Measurements from ENCODE around the gene PCDHGB4.
A peak's percentile ranks its signal among the peaks of the same experiment; 100 is the strongest.
"Not testable (repeated sequence)": the region's sequence is repeated elsewhere in the genome, so short reads cannot be mapped to it uniquely, and the experiment has no call there.

PCDHGB4 gene

DNA sequence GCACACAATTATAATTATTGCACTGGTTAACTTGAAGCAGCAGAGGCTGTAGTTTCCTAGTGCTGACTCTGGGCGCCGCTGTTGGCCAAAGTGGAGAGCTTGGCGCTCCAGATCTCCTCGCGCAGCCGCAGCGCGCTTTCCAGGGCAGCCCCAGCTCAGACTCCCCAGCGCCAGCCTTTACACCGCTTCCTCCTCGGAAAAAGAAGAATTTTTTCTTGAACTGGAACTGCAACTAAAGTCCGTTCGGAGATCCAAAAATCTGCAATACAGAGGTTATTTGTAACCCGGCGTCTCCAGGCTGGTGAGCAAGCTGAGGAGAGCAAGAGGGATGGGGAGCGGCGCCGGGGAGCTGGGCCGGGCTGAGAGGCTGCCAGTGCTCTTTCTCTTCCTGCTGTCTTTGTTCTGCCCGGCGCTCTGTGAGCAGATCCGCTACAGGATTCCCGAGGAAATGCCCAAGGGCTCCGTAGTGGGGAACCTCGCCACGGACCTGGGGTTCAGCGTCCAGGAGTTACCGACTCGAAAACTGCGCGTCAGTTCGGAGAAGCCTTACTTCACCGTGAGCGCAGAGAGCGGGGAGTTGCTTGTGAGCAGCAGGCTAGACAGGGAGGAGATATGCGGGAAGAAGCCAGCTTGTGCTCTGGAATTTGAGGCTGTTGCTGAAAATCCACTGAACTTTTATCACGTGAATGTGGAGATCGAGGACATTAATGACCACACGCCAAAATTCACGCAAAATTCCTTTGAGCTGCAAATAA, at the start of gene PCDHGB4:
Gene PCDHGB4, plus strand, starts transcription at position 142 of the 755 bp plus-strand sequence. Its CDS starts 187 bp downstream, at position 329.
- DNase-seq = not testable (repeated sequence)

DNA sequence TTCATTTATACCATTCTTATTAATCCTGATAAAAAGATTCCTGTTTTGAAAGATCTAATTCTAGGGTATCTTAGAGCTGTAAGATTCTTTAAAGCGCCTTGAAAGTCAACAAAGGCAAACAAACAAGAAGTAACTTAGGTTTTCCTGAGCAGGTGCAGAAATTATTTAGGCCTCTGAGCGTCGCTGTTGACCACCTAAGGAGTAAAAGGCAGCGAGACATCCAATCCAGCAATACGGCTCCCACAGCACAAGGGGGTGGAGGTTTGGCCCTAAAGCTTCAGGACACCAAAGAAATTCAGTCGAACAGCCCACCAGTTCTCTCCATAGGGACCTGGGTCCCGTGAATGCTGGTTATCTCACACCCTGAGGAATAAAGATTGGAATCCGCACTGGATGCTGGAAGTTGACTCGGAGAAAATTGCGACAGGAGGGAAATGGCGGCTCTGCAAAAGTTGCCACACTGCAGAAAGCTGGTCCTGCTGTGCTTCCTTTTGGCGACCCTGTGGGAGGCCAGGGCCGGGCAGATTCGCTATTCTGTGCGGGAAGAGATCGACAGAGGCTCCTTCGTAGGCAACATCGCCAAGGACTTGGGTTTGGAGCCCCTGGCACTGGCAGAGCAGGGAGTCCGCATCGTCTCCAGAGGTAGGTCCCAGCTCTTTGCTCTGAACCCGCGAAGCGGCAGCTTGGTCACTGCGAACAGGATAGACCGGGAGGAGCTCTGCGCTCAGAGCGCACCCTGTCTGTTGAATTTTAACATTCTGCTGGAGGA, 48.8 kb upstream of the PCDHGB4 start, which contains the start of gene PCDHGA2:
Gene PCDHGA2, plus strand, starts transcription at position 223 of the 769 bp plus-strand sequence.
- no peak for DNase-seq

DNA sequence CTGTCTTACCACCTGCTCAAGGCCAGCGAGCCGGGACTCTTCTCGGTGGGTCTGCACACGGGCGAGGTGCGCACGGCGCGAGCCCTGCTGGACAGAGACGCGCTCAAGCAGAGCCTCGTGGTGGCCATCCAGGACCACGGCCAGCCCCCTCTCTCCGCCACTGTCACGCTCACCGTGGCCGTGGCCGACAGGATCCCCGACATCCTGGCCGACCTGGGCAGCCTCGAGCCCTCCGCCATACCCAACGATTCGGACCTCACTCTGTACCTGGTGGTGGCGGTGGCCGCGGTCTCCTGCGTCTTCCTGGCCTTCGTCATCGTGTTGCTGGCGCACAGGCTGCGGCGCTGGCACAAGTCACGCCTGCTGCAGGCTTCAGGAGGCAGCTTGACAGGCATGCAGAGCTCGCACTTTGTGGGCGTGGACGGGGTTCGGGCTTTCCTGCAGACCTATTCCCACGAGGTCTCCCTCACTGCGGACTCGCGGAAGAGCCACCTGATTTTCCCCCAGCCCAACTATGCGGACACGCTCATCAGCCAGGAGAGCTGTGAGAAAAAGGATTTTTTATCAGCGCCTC, 46.6 kb upstream of the PCDHGB4 start:
- not testable (repeated sequence) for DNase-seq

DNA sequence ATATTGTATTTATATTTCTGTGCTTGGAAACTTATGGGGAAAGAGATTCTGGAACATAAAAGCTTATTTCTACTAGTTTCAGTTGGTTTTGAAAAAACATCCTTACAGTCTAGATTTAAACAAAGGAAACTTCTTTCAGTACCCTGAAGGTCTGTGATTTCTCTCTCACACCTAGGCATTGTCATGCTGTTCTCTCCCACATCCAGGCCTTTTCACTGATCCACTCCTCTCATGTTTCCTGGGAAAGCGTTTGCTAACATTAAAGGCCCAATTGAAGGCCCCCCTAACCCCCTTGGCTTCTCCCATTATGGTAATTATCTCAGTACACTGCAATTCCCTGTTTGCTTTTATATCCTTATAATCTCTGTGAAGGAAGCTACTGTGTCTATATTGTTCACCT, 44.7 kb upstream of the PCDHGB4 start:
- DNase-seq = no peak

- DNase-seq = no peak
These were observed 44.1 kb upstream of the PCDHGB4 start, which contains the start of gene PCDHGA3 for GRCh38 chr5:141343242-141343952. Gene PCDHGA3 (plus strand): TSS chr5:141343829. CDS start chr5:141344034, 205 bp downstream.

DNA sequence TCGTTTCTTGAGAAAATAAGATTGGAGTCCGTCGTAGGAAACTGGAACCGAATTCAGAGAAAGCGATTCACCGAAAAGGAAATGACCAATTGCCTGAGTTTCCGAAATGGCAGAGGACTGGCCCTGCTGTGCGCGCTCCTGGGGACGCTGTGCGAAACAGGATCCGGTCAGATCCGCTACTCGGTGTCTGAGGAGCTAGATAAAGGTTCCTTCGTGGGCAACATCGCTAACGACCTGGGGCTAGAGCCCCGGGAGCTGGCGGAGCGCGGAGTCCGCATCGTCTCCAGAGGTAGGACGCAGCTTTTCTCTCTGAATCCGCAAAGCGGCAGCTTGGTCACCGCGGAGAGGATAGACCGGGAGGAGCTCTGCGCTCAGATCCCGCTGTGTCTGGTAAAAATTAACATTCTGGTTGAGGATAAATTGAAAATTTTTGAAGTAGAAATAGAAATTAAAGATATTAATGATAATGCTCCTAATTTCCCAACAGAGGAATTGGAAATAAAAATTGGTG, 43.5 kb upstream of the PCDHGB4 start:
- DNase-seq = no peak

GRCh38 chr5:141345327-141345726, 42.2 kb upstream of the PCDHGB4 start:
- no peak for DNase-seq

DNA sequence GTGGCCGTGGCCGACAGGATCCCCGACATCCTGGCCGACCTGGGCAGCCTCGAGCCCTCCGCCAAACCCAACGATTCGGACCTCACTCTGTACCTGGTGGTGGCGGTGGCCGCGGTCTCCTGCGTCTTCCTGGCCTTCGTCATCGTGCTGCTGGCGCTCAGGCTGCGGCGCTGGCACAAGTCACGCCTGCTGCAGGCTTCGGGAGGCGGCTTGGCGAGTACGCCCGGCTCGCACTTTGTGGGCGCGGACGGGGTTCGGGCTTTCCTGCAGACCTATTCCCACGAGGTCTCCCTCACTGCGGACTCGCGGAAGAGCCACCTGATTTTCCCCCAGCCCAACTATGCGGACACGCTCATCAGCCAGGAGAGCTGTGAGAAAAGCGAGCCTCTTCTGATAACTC, 41.5 kb upstream of the PCDHGB4 start:
- DNase-seq = not testable (repeated sequence)

DNA sequence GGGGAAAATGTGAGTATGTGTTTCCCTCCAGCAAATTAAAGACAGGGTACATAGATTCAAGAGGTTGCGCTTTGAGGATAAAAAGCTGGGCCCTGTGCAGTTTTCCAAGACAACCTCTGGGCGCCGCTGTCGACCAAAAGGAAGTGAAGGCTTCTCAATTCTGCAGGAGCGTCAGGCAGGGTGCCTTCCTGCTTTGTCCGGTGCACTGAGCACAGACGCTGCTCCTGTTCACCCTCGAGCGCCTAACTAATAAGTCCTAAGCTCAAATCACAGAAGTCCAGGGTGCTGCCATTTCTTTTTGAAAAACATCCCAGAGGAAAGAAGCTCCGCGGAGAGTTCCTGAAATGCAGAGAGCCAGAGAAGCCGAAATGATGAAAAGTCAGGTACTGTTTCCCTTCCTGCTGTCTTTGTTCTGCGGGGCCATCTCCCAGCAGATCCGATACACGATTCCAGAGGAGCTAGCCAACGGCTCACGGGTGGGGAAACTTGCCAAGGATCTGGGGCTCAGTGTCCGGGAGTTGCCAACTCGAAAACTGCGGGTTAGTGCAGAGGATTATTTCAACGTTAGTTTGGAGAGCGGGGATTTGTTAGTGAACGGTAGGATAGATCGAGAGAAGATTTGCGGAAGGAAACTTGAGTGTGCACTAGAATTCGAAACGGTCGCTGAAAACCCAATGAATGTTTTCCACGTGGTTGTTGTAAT, 37.4 kb upstream of the PCDHGB4 start, which contains the start of gene PCDHGB1:
Gene PCDHGB1, plus strand, starts transcription at position 183 of the 703 bp plus-strand sequence. Its CDS starts 162 bp downstream, at position 345.
- DNase-seq = no peak

- DNase-seq = no peak
These were observed 35.9 kb upstream of the PCDHGB4 start for GRCh38 chr5:141351591-141351990.

DNA sequence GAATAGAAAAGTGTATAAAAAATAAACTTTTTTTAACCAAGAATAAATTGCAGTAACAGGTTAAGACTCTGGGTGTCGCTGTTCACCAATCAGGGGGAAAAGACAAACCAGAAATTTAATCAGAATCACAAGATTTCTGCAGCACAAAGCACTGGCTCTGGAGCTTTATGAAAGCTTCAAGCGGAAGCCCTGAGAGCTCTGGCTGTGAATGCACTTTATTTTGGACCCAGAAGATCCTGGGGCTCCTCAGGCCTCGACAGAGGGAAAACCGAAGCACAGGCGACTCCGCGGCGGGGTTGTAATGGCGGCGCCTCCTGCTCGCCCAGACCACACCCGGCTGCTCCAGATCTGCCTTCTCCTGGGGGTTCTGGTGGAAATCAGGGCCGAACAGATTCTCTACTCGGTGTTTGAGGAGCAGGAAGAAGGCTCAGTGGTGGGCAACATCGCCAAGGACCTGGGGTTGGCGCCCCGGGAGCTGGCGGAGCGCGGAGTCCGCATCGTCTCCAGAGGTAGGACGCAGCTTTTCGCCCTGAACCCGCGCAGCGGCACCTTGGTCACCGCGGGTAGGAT, 32.5 kb upstream of the PCDHGB4 start, which contains the start of gene PCDHGA4:
Gene PCDHGA4, plus strand, starts transcription at position 122 of the 570 bp plus-strand sequence. Its CDS starts 87 bp downstream, at position 209.
- no peak for DNase-seq

- DNase-seq = no peak
These were observed 31.9 kb upstream of the PCDHGB4 start for GRCh38 chr5:141355641-141356040.

DNA sequence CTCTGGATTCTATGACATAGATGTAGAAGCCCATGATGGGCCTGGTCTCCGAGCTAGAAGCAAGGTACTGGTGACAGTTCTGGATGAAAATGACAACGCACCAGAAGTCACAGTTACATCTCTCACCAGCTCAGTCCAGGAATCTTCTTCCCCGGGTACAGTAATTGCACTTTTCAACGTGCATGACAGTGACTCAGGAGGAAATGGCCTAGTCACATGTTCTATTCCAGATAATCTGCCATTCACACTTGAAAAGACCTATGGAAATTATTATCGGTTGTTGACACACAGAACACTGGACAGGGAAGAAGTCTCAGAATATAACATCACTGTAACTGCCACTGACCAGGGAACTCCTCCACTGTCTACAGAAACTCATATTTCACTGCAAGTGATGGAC, 31.4 kb upstream of the PCDHGB4 start:
- no peak for DNase-seq

GRCh38 chr5:141356950-141357349, 30.5 kb upstream of the PCDHGB4 start:
- DNase-seq = no peak

- peak; percentile 3 for DNase-seq
These were observed 27.6 kb upstream of the PCDHGB4 start, which contains the start of gene PCDHGB2 for GRCh38 chr5:141359790-141360426. Gene PCDHGB2 (plus strand): TSS chr5:141359994. CDS start chr5:141360136, 142 bp downstream.

DNA sequence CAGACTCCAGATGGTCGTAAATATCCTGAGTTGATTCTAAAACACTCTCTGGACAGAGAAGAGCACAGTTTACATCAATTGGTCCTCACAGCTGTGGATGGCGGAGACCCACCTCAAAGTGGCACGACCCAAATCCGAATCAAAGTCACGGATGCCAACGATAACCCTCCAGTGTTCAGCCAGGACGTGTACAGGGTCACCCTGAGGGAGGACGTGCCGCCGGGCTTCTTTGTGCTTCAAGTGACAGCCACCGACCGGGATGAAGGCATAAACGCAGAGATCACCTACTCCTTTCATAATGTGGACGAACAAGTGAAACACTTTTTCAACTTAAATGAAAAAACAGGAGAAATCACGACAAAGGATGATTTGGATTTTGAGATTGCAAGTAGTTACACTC, 26.8 kb upstream of the PCDHGB4 start:
- DNase-seq = no peak

- DNase-seq = no peak
These were observed 24.8 kb upstream of the PCDHGB4 start for GRCh38 chr5:141362719-141363118.

DNA sequence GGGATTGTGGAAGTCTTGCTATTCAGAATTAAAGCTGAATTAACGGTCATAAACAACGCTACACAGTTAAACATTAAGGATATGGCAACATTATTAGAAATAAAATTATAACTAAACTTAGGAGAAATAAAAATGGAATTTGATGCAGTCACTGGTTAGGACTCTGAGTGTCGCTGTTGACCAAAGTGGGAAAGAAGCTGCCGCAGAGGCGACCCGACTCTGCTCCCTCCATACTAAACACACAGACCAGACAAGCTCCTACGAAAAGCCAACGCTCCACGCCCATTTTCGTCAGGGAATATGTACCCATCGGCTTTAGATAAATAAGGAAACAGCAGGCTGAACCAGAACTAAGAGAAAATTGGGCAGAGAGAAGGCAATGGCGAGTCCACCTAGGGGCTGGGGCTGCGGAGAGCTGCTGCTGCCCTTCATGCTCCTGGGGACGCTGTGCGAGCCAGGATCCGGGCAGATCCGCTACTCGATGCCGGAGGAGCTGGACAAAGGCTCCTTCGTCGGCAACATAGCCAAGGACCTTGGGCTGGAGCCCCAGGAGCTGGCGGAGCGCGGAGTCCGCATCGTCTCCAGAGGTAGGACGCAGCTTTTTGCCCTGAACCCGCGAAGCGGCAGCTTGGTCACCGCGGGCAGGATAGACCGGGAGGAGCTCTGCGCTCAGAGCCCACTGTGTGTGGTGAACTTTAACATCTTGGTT, 23.4 kb upstream of the PCDHGB4 start, which contains the start of gene PCDHGA5:
Gene PCDHGA5, plus strand, starts transcription at position 211 of the 709 bp plus-strand sequence. Its CDS starts 169 bp downstream, at position 380.
- no peak for DNase-seq

DNA sequence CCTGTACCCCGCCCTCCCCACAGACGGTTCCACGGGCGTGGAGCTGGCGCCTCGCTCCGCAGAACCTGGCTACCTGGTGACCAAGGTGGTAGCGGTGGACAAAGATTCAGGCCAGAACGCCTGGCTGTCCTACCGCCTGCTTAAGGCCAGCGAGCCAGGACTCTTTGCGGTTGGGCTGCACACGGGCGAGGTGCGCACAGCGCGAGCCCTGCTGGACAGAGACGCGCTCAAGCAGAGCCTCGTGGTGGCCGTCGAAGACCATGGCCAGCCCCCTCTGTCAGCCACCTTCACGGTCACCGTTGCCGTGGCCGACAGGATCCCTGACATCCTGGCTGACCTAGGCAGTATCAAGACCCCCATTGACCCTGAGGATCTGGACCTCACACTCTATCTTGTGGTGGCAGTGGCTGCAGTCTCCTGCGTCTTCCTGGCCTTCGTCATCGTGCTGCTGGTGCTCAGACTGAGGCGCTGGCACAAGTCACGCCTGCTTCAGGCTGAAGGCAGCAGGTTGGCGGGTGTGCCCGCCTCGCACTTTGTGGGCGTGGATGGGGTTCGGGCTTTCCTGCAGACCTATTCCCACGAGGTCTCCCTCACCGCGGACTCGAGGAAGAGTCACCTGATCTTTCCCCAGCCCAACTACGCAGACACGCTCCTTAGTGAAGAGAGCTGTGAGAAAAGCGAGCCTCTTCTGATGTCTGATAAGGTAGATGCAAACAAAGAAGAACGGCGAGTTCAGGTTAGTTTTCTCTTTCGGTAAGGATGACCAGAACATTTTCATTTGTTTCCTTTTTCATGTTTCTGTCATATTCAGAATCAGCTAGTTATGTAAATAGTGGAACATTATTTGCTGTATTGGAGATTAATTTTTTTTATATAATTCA, 21.2 kb upstream of the PCDHGB4 start:
- DNase-seq = no peak

Data from GF-D8 (cell line).